Parathyroid adenoma (tissue), 2 donors: Measurements from ENCODE around the gene CARM1.

Source experiments
- H2AFZ ChIP-seq: fragments of 300-600 bp; sonication (generic); one replicate; pipeline ENCODE4 v1.7.0; 2017; ENCODE audit warnings: antibody characterized with exemption, mild to moderate bottlenecking
- H3K27ac ChIP-seq: fragments of 300-600 bp; sonication (generic); one replicate; pipeline ENCODE4 v1.7.0; 2017
- H3K27me3 ChIP-seq: fragments of 300-600 bp; sonication (generic); one replicate; pipeline ENCODE4 v1.7.0; 2017; ENCODE audit warnings: low read length; ENCODE audit not compliant: control insufficient read depth, insufficient read depth
- H3K36me3 ChIP-seq: fragments of 300-600 bp; sonication (generic); one replicate; pipeline ENCODE4 v1.7.0; 2017; ENCODE audit warnings: low read length; ENCODE audit not compliant: control insufficient read depth, insufficient read depth
- H3K4me1 ChIP-seq: fragments of 300-600 bp; sonication (generic); one replicate; pipeline ENCODE4 v1.7.0; 2017; ENCODE audit warnings: control low read depth
- H3K4me2 ChIP-seq: fragments of 300-600 bp; sonication (generic); one replicate; pipeline ENCODE4 v1.7.0; 2017; ENCODE audit warnings: low read length
- H3K4me3 ChIP-seq: fragments of 300-600 bp; sonication (generic); one replicate; pipeline ENCODE4 v1.7.0; 2017; ENCODE audit warnings: low read depth, low read length
- H3K79me2 ChIP-seq: fragments of 300-600 bp; sonication (generic); one replicate; pipeline ENCODE4 v1.7.0; 2017; ENCODE audit warnings: control low read depth
- H3K9ac ChIP-seq: fragments of 300-600 bp; sonication (generic); one replicate; pipeline ENCODE4 v1.7.0; 2017; ENCODE audit warnings: mild to moderate bottlenecking
- H3K9me3 ChIP-seq: fragments of 300-600 bp; sonication (generic); one replicate; pipeline ENCODE4 v1.7.0; 2017; ENCODE audit warnings: low read length; ENCODE audit not compliant: control insufficient read depth
- CTCF ChIP-seq: fragments of 300-600 bp; sonication (generic); IDR thresholded peaks from one replicate; pipeline ENCODE4 v1.7.0; 2017; ENCODE audit warnings: antibody characterized with exemption, mild to moderate bottlenecking
- donor health status: primary hyperparathyroidism.

Gene CARM1

GRCh38 chr19:10870955-10871603 lies at the start of gene CARM1:
Gene CARM1, plus strand, starts transcription at chr19:10871553. Its CDS starts 150 bp downstream, at chr19:10871703.
- Histone ChIP-seq H2AFZ (peak within 1 kb of the TSS; percentile 85), H3K27me3 (no peaks in the 10 kb centered on the region), H3K27ac (peak within 1 kb of the TSS; percentile 60), H3K9me3 (no peaks in the 10 kb centered on the region), H3K36me3 (no peaks in the 10 kb centered on the region), H3K79me2 (peaks cover 12% of the 10 kb centered on the region), H3K4me2 (peak within 1 kb of the TSS; percentile 77), H3K4me1 (no peaks in the 10 kb centered on the region), H3K9ac (no peak within 1 kb of the TSS), H3K4me3 (peak within 1 kb of the TSS; percentile 65)
- peak; percentile 53 for TF ChIP-seq CTCF

- Histone ChIP-seq H3K9ac (no peak overlapping the region), H3K4me2 (no peak overlapping the region), H3K27me3 (no peaks in the 10 kb centered on the region), H3K9me3 (no peaks in the 10 kb centered on the region), H3K27ac (no peak overlapping the region), H3K36me3 (no peaks in the 10 kb centered on the region), H3K79me2 (no peaks in the 10 kb centered on the region), H3K4me1 (peaks cover 15% of the 10 kb centered on the region), H2AFZ (no peak overlapping the region), H3K4me3 (no peak overlapping the region)
- no peak for TF ChIP-seq CTCF
These were observed 47.7 kb upstream of the CARM1 start for GRCh38 chr19:10823690-10824089.

GRCh38 chr19:10826231-10826630 lies 45.1 kb upstream of the CARM1 start:
- Histone ChIP-seq H3K4me3 (no peak overlapping the region), H3K4me2 (no peak overlapping the region), H3K27ac (peak overlapping the region; percentile 29), H3K36me3 (no peaks in the 10 kb centered on the region), H2AFZ (no peak overlapping the region), H3K9ac (no peak overlapping the region), H3K9me3 (no peaks in the 10 kb centered on the region), H3K27me3 (no peaks in the 10 kb centered on the region), H3K4me1 (peaks cover 10% of the 10 kb centered on the region), H3K79me2 (no peaks in the 10 kb centered on the region)
- no peak for TF ChIP-seq CTCF

GRCh38 chr19:10826846-10827245 lies 44.5 kb upstream of the CARM1 start:
- Histone ChIP-seq H3K27me3 (no peaks in the 10 kb centered on the region), H3K79me2 (no peaks in the 10 kb centered on the region), H3K9ac (no peak overlapping the region)

More at GRCh38 chr19:10826846-10827245, 44.5 kb upstream of the CARM1 start:
- no peak for TF ChIP-seq CTCF
- H3K27ac ChIP-seq = peak overlapping the region; percentile 29
- no peaks in the 10 kb centered on the region for H3K9me3 ChIP-seq
- no peak overlapping the region for H3K4me2 ChIP-seq
- no peak overlapping the region for H3K4me3 ChIP-seq
- no peaks in the 10 kb centered on the region for H3K36me3 ChIP-seq
- H2AFZ ChIP-seq = no peak overlapping the region
- peaks cover 7% of the 10 kb centered on the region for H3K4me1 ChIP-seq
